RWPE1 (cell line): ENCODE data around the gene AHDC1.
A peak's percentile ranks its signal among the peaks of the same experiment; 100 is the strongest.

Source experiments
- CTCF ChIA-PET: fragments of 350-600 bp; sonication (Branson Sonifier 250); formaldehyde crosslinking; extraction: SDS; loops from one replicate; lab custom pipeline; 2021; lab: Yijun Ruan, JAX
- POLR2A ChIA-PET: fragments of 400-600 bp; formaldehyde crosslinking; extraction: SDS; loops from one replicate; lab custom pipeline; 2020; ENCODE audit warnings: antibody characterized with exemption; ENCODE audit not compliant: low non-redundant PET; lab: Yijun Ruan, JAX
- DNase-seq: peaks from one replicate; pipeline ENCODE4 v3.0.0; 2012; ENCODE audit warnings: low spot score
- H3K27ac ChIP-seq: fragments of 450-650 bp; 2 replicates; pipeline ENCODE4 v1.5.1; 2017
- CTCF ChIP-seq: fragments of 450-650 bp; conservative IDR thresholded peaks from 2 replicates; pipeline ENCODE4 v1.5.1; 2017; ENCODE audit warnings: low read depth, mild to moderate bottlenecking

AHDC1 gene

GRCh38 chr1:27595597-27595996 lies 8.3 kb downstream of the AHDC1 start:
- peak overlapping the region; percentile 93 for H3K27ac ChIP-seq
- TF ChIP-seq CTCF, result no peak
- POLR2A ChIA-PET, result no interaction called here
- CTCF ChIA-PET, result interaction anchor here (1.2 kb wide), 1 partner anchor 39 kb away, joined by 4 read pairs; no protein-coding TSS in a partner anchor
- no peak for DNase-seq

GRCh38 chr1:27594564-27595510 lies 9.1 kb downstream of the AHDC1 start:
- ChIA-PET POLR2A (interaction anchor here (0.7 kb wide), 1 partner anchor 22 kb away, joined by 3 read pairs; no protein-coding TSS in a partner anchor), CTCF (interaction anchor here (1.2 kb wide), 1 partner anchor 38 kb away, joined by 4 read pairs; no protein-coding TSS in a partner anchor)
- peak; percentile 46 for DNase-seq
- no peak for TF ChIP-seq CTCF
- H3K27ac ChIP-seq, result peak overlapping the region; percentile 93

- CTCF ChIA-PET, result interaction anchor here (2.5 kb wide), 1 partner anchor 37 kb away, joined by 10 read pairs; no protein-coding TSS in a partner anchor
- no peak for DNase-seq
- TF ChIP-seq CTCF, result no peak
- H3K27ac ChIP-seq, result peak overlapping the region; percentile 93
- POLR2A ChIA-PET, result no interaction called here
Measured at GRCh38 chr1:27593678-27594563, 10.0 kb downstream of the AHDC1 start.

- CTCF ChIA-PET, result interaction anchor here (0.6 to 2.5 kb wide), 4 partner anchors 8 to 198 kb away, joined by 3 to 10 read pairs (median 6); no protein-coding TSS in a partner anchor
- H3K27ac ChIP-seq, result peak overlapping the region; percentile 93
- DNase-seq, result no peak
- POLR2A ChIA-PET, result no interaction called here
- no peak for TF ChIP-seq CTCF
Measured at GRCh38 chr1:27592931-27593677, 10.8 kb downstream of the AHDC1 start.

- no peak for DNase-seq
- ChIA-PET CTCF (interaction anchor here (0.6 to 2.5 kb wide), 5 partner anchors 9 to 1763 kb away, joined by 3 to 10 read pairs (median 4); no protein-coding TSS in a partner anchor), POLR2A (no interaction called here)
- H3K27ac ChIP-seq, result peak overlapping the region; percentile 93
- no peak for TF ChIP-seq CTCF
Measured at GRCh38 chr1:27592232-27592930, 11.6 kb downstream of the AHDC1 start.
